Psoas muscle (tissue), 8 donors: Measurements from ENCODE around the gene CTCF. TPM values are rescaled to one million over a fixed set of nuclear protein-coding genes. Genes with fewer than 3 reads are reported as not detected.
A peak's percentile ranks its signal among the peaks of the same experiment; 100 is the strongest.

ENCODE experiments used
- ATAC-seq, 4 donors: fragments of 200-7000 bp; cut with Tn5 transposase; one replicate each; pipeline ENCODE4 v1.9.1; 2020; ENCODE audit warnings: moderate library complexity in 3 of 4, mild to moderate bottlenecking in 2 of 4
- DNase-seq, 2 donors: peaks; one replicate each; pipeline ENCODE4 v3.0.0-alpha.2; 2020
- H3K27ac ChIP-seq: fragments of 200-600 bp; one replicate; pipeline ENCODE4 v1.8.0; 2022
- H3K27me3 ChIP-seq, 3 donors: fragments of 200-600 bp in 1 of 3; one replicate each; pipeline versions ENCODE4 v1.6.1 to v1.8.0; 2013 to 2022; ENCODE audit warnings: low read length in 2 of 3, mild to moderate bottlenecking in 2 of 3, moderate library complexity in 1 of 3; ENCODE audit not compliant: insufficient read depth in 3 of 3
- H3K36me3 ChIP-seq, 2 donors: fragments of 200-600 bp in 1 of 2; one replicate each; pipeline versions ENCODE4 v1.6.1 to v1.8.0; 2013 to 2022; ENCODE audit warnings: low read depth in 1 of 2, mild to moderate bottlenecking in 1 of 2, moderate library complexity in 1 of 2; ENCODE audit not compliant: insufficient read depth in 1 of 2
- H3K4me1 ChIP-seq: fragments of 200-600 bp; one replicate; pipeline ENCODE4 v1.8.0; 2022
- H3K4me3 ChIP-seq: fragments of 200-600 bp; one replicate; pipeline ENCODE4 v1.8.0; 2022; ENCODE audit warnings: mild to moderate bottlenecking
- H3K9me3 ChIP-seq: fragments of 200-600 bp; one replicate; pipeline ENCODE4 v1.8.0; 2022
- WGBS, 3 donors: extraction: QIAGEN DNeasy Blood & Tissue Kit; methylation state at CpG; one replicate each; pipeline versions ENCODE4 v1.1.6 to v1.1.7; 2013; 5-methylcytosine and 5-hydroxymethylcytosine counted together
- intact Hi-C, 2 donors: fragments of 100-400 bp; cut with DNase I; formaldehyde crosslinking; loops; one replicate each; pipeline versions ENCODE4 v1.11.0 to v1.14.2; 2022
- polyA plus RNA-seq, 3 donors: library from polyadenylated mRNA; stranded (reverse); fragments of 200-250 nt; gene quantifications; one replicate each; pipeline ENCODE4 v1.2.3, GENCODE V29; 2013
- total RNA-seq, 4 donors: library from RNA; stranded (reverse); fragmentation: NEBNext Ultra II Directional in 2 of 4; extraction: Animal tissue kit (Norgen Biotek cat#: 25700) in 2 of 4; gene quantifications; one replicate each; pipeline versions ENCODE4 v1.2.1 to v1.2.4, GENCODE V29; 2021 to 2023
- TF ChIP-seq, protein P1 (sequence below): fragments of 200-600 bp; IDR thresholded peaks from one replicate; pipeline ENCODE4 v1.8.0; 2022; ENCODE audit warnings: antibody characterized with exemption
- donor health status: healthy with polysubstance abuse.
- donor health status: DM: no; HTN: no; CAD: no; lungs with moderate emphysema.
- donor health status: Bipolar disorder and iron deficiency.
- donor health status: healthy.
- donor health status: DM: yes; HTN: yes; CAD: no.
- donor health status: DM: no; HTN: no; CAD: no.
- donor health status: DM: no; HTN: no; CAD: no.
- donor health status: DM: yes; HTN: yes; CAD: no.

CTCF gene
- total and polyA plus RNA-seq, 7 donors, result 17.7 to 44.7 (median 25.8) TPM

DNA sequence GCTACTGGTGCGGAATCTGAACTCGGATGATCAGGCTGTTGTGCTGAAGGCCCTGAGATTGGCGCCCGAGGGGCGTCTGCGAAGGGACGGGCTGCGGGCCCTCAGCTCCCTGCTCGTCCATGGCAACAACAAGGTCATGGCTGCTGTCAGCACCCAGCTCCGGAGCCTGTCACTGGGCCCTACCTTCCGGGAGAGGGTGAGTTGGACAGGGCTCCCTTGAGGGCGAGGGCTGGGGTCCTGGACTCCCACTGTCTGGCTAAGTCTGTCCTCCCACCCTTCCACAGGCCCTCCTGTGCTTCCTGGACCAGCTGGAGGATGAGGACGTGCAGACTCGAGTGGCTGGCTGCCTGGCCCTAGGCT lies 16.7 kb upstream of the CTCF start:
- Histone ChIP-seq H3K27ac (no peak overlapping the region), H3K4me3 (no peak overlapping the region), H3K9me3 (no peaks in the 10 kb centered on the region), H3K4me1 (peaks cover 42% of the 10 kb centered on the region), H3K36me3 (peaks cover 0 to 84% of the 10 kb centered on the region in 2 donors), H3K27me3 (no peaks in the 10 kb centered on the region)
- intact Hi-C loops, result loop anchor here (2.0 to 5.0 kb wide), 3 partner anchors 97 to 122 kb away; partner anchors contain the start of genes C16orf86 (in 1 of the 2), CARMIL2 (in 1 of the 2) and ENKD1 (in 1 of the 2)
- ATAC-seq, result no peak
- 81 to 86% (median 83%) methylated on average over 14 of the region's 14 CpGs for WGBS, 3 donors
- DNase-seq, result no peak
- TF ChIP-seq, protein P1, sequence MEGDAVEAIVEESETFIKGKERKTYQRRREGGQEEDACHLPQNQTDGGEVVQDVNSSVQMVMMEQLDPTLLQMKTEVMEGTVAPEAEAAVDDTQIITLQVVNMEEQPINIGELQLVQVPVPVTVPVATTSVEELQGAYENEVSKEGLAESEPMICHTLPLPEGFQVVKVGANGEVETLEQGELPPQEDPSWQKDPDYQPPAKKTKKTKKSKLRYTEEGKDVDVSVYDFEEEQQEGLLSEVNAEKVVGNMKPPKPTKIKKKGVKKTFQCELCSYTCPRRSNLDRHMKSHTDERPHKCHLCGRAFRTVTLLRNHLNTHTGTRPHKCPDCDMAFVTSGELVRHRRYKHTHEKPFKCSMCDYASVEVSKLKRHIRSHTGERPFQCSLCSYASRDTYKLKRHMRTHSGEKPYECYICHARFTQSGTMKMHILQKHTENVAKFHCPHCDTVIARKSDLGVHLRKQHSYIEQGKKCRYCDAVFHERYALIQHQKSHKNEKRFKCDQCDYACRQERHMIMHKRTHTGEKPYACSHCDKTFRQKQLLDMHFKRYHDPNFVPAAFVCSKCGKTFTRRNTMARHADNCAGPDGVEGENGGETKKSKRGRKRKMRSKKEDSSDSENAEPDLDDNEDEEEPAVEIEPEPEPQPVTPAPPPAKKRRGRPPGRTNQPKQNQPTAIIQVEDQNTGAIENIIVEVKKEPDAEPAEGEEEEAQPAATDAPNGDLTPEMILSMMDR, result no peak

DNA sequence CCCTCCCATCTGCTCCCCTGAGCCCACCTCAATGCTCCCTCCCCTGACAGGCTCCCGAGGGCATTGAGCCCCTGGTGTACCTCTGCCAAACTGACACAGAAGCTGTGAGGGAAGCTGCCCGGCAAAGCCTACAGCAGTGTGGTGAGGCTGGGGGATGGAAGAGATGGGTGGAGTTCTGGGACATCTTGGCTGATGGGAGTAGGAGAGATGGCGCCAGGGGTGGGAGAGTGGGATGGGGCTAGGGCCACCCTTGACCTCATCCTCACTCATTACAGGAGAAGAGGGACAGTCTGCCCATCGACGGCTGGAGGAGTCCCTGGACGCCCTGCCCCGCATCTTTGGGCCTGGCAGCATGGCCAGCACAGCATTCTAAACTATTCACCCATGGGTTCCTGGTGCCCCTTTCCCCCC lies 16.2 kb upstream of the CTCF start:
- Histone ChIP-seq H3K4me1 (peaks cover 46% of the 10 kb centered on the region), H3K27me3 (no peaks in the 10 kb centered on the region), H3K9me3 (no peaks in the 10 kb centered on the region), H3K27ac (peak overlapping the region; percentile 49), H3K4me3 (no peak overlapping the region), H3K36me3 (peaks cover 0 to 79% of the 10 kb centered on the region in 2 donors)
- no peak for ATAC-seq
- TF ChIP-seq, protein P1, result no peak
- WGBS, 3 donors, result 74 to 89% (median 76%) methylated on average over 7 of the region's 7 CpGs
- intact Hi-C loops, result loop anchor here (2.0 to 5.0 kb wide), 3 partner anchors 96 to 121 kb away; partner anchors contain the start of genes C16orf86 (in 1 of the 2), CARMIL2 (in 1 of the 2) and ENKD1 (in 1 of the 2)
- DNase-seq, result no peak

DNA sequence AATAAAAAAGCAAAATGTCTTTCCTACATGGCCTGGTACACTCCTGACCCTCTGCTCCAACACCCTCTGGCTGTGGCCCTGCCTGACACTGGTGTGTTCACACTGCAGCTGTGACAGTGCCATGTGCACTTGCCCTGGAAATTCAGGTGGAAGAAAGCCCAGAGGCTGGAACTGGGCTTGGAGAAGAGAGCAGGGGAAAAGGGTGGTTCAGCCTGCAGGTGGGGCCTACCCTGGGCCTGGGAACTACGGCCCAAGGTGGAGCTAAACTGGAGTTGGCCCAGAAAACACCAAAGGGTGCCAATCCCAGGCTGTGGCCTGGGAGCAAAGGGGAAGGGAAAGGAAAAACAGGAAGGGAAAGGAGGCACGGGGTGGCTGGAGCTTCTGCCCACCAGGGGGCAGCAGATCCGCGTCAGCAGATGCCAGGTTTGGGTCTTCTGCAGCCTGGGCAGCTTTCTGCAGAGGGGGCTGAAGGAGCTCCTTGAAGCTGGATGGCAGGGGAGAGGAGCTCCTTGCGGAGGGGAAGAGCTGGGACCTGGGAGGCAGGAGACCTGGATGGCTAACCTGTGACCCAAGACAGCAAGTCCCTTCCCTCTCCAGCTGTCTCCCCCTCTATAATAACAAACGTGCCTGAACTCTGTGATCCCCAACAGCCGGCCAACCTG lies 15.4 kb upstream of the CTCF start:
- H3K4me3 ChIP-seq, result no peak overlapping the region
- H3K27me3 ChIP-seq, result no peaks in the 10 kb centered on the region
- peak overlapping the region; percentile 49 for H3K27ac ChIP-seq
- TF ChIP-seq, protein P1, result peak; percentile 94
- H3K9me3 ChIP-seq, result no peaks in the 10 kb centered on the region
- DNase-seq (peak; percentile 78 to 87), ATAC-seq (peak; percentile 62 to 81 (median 73))
- peaks cover 0 to 72% of the 10 kb centered on the region in 2 donors for H3K36me3 ChIP-seq
- H3K4me1 ChIP-seq, result peaks cover 44% of the 10 kb centered on the region
- intact Hi-C loops, result loop anchor here (2.0 to 5.0 kb wide), 3 partner anchors 95 to 120 kb away; partner anchors contain the start of genes C16orf86 (in 1 of the 2), CARMIL2 (in 1 of the 2) and ENKD1 (in 1 of the 2)
- WGBS, 3 donors, result 10 to 30% (median 23%) methylated on average over 7 of the region's 7 CpGs

DNA sequence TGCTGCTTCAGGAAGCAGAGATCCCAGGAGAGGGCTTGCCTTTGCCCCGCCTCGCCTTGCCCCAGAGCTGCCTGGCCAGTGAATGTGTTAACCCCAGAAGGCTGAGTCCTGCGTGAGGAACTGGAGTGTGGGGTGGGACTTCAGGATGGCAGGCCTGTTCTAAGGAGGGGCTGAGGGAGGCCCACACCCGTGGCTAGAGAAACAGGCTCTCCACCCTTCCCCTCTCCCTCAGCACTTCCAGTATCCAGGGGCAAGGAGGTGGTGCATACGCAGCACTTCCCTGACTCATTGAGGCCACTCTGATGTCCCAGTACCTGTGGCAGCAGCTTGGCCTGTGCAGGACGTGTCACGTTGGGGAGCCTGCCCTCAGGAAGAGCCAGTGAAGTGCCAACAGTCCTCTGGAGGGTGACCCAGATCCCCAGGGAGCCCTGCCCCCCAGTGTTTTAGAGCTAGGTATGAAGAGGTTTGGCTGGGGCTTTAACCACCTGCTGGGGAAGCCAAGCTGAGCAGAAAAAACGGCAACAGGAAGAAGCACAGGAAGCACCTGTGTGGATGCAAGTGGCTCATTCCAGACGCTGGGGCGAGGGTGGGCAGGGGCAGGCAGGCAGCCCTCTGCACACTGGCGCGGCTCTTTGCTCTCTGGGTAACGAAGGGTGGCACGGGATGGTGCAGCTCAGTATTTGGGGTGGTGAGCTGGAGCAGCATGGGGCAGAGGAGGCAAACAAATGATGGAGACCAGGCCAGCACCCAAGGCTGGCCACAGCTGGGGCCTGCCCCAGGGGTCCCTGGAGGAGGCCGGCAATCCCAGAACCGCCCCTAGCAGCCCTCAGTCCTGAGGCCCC lies 14.7 kb upstream of the CTCF start:
- H3K27ac ChIP-seq, result peak overlapping the region; percentile 49
- TF ChIP-seq, protein P1, result no peak
- 49 to 62% (median 59%) methylated on average over 15 to 16 of the region's 16 CpGs for WGBS, 3 donors
- ATAC-seq (peak in 3 of 4 donors; percentile 4 to 16 (median 9)), DNase-seq (no peak)
- H3K36me3 ChIP-seq, result peaks cover 0 to 64% of the 10 kb centered on the region in 2 donors
- peaks cover 50% of the 10 kb centered on the region for H3K4me1 ChIP-seq
- no peaks in the 10 kb centered on the region for H3K27me3 ChIP-seq
- intact Hi-C loops, result loop anchor here (2.0 to 5.0 kb wide), 3 partner anchors 95 to 120 kb away; partner anchors contain the start of genes C16orf86 (in 1 of the 2), CARMIL2 (in 1 of the 2) and ENKD1 (in 1 of the 2)
- no peaks in the 10 kb centered on the region for H3K9me3 ChIP-seq
- H3K4me3 ChIP-seq, result no peak overlapping the region
